Keratinocyte (primary cell): Measurements from ENCODE around the gene TTC28.

Experiments used
- CTCF ChIP-seq, 3 experiments: IDR thresholded peaks in 1 of 3; conservative IDR thresholded peaks in 1 of 3; optimal IDR thresholded peaks in 1 of 3; 2 replicates in 2 of 3; 3 replicates in 1 of 3; pipeline versions ENCODE3 to v1.5.1; 2011; ENCODE audit warnings: low read length in 3 of 3, mild to moderate bottlenecking in 3 of 3, moderate library complexity in 2 of 3, control low read depth in 1 of 3, inconsistent platforms in 1 of 3; ENCODE audit not compliant: insufficient read depth in 2 of 3; ENCODE audit errors: extremely low read depth in 1 of 3
- EZH2 ChIP-seq: IDR thresholded peaks from one replicate; pipeline ENCODE4 v1.6.1; 2012; ENCODE audit warnings: inconsistent platforms, mild to moderate bottlenecking, low read length, moderate library complexity

- TF ChIP-seq CTCF (optimal IDR thresholded peaks at IDR 0.05 in 1 of 3, IDR thresholded peaks at IDR 0.05 in 1 of 3, conservative IDR thresholded peaks at IDR 0.05 in 1 of 3; ENCODE audit: extremely low read depth in 1 of 3, insufficient read depth in 2 of 3, low read length in 3 of 3): no peak
- TF ChIP-seq EZH2: no peak
Measured at GRCh38 chr22:28029956-28030355, 649.7 kb downstream of the TTC28 start.
